Tibial artery (tissue), 4 donors: ENCODE measurements around the gene AZGP1.
A peak's percentile ranks its signal among the peaks of the same experiment; 100 is the strongest.
"Not testable (repeated sequence)": the region's sequence is repeated elsewhere in the genome, so short reads cannot be mapped to it uniquely, and the experiment has no call there.

Experiments
- DNase-seq, 2 donors: peaks; one replicate each; pipeline ENCODE4 v3.0.0-alpha.2; 2019
- H3K27ac ChIP-seq, 2 donors: fragments of 200-600 bp; sonication (generic) in 1 of 2; 1 replicate in 1 of 2; 2 replicates in 1 of 2; pipeline ENCODE4 v1.5.1; 2018 to 2019; ENCODE audit warnings: mild to moderate bottlenecking in 1 of 2
- H3K27me3 ChIP-seq, 2 donors: fragments of 200-600 bp; sonication (generic) in 1 of 2; one replicate each; pipeline versions ENCODE4 v1.5.1 to v1.6.0; 2016 to 2019
- H3K36me3 ChIP-seq, 3 donors: fragments of 200-600 bp; sonication (generic) in 2 of 3; one replicate each; pipeline ENCODE4 v1.5.1; 2016 to 2019; ENCODE audit warnings: mild to moderate bottlenecking in 2 of 3
- H3K4me1 ChIP-seq, 4 donors: fragments of 200-600 bp; sonication (generic) in 2 of 4; 1 replicate in 3 of 4; 2 replicates in 1 of 4; pipeline ENCODE4 v1.5.1; 2016 to 2019
- H3K4me3 ChIP-seq, 2 donors: fragments of 200-600 bp; sonication (generic) in 1 of 2; 1 replicate in 1 of 2; 2 replicates in 1 of 2; pipeline ENCODE4 v1.5.1; 2018 to 2019; ENCODE audit warnings: mild to moderate bottlenecking in 2 of 2
- H3K9me3 ChIP-seq, 3 donors: fragments of 200-600 bp; sonication (generic) in 1 of 3; one replicate each; pipeline ENCODE4 v1.5.1; 2016 to 2019
- CTCF ChIP-seq, 2 experiments: fragments of 200-600 bp in 1 of 2; fragments of 450-650 bp in 1 of 2; IDR thresholded peaks; one replicate each; pipeline ENCODE4 v1.5.1; 2017 to 2019; ENCODE audit warnings: antibody characterized with exemption in 2 of 2, mild to moderate bottlenecking in 1 of 2, moderate library complexity in 1 of 2
- intact Hi-C: fragments of 100-400 bp; cut with DNase I; formaldehyde crosslinking; loops from one replicate; pipeline ENCODE4 v1.15.0; 2023; ENCODE audit warnings: low total_unique reads

Gene AZGP1

DNA sequence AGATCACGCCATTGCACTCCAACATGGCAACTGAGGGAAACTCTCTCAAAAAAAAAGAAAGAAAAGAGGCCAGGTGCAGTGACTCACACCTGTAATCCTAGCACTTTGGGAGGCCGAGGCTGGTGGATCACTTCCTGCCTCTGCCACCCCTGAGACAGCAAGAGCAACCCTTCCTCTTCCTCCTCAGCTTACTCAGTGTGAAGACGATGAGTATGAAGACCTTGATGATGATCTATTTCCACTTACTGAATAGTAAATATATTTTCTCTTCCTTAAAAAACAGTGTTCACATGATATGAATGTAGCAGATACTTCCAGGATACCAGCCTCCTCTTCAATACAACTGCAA lies 37.5 kb upstream of the AZGP1 start:
- intact Hi-C loops = loop anchor here (5.0 to 10.0 kb wide), 3 partner anchors 34 to 411 kb away; partner anchors contain the start of genes COPS6, MEPCE, ZCWPW1 and ZNF3
- H3K27ac ChIP-seq = no peak overlapping the region
- H3K4me1 ChIP-seq = peaks cover 0 to 21% (median 21%) of the 10 kb centered on the region in 4 donors

GRCh38 chr7:100012385-100013327 lies 36.8 kb upstream of the AZGP1 start:
- intact Hi-C loops = loop anchor here (5.0 to 10.0 kb wide), 3 partner anchors 35 to 412 kb away; partner anchors contain the start of genes COPS6, MEPCE, ZCWPW1 and ZNF3
- peaks cover 0 to 21% (median 18%) of the 10 kb centered on the region in 4 donors for H3K4me1 ChIP-seq
- not testable (repeated sequence) for DNase-seq, H3K4me3 ChIP-seq, H3K27me3 ChIP-seq, H3K36me3 ChIP-seq, H3K9me3 ChIP-seq, H3K27ac ChIP-seq

More for the DNA sequence above, 37.5 kb upstream of the AZGP1 start:
- Histone ChIP-seq H3K36me3 (no peaks in the 10 kb centered on the region), H3K4me3 (no peak overlapping the region), H3K27me3 (no peaks in the 10 kb centered on the region), H3K9me3 (no peaks in the 10 kb centered on the region)
- peak in 1 of 2 donors; percentile 11 for DNase-seq
- TF ChIP-seq CTCF (IDR thresholded peaks at IDR 0.05) = no peak

DNA sequence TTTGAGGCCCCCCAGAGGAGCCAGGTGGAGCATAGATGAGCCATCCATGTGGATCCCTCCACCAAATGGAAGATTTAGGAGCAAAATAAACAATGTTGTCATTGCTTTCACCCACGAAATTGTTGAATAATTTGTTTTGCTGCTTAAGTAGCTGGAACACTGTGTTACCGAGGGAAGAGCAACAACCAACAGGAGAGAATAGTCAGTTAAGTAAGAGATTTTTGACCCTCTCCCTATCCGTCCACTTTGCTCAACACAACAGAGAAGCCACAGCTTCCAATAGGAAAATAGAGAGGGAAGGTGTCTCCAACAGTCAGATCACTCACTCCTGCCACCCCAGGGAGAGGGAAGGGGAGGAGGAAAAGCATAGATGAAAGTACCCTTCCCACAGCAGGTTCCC lies 35.7 kb upstream of the AZGP1 start:
- no peak for TF ChIP-seq CTCF (IDR thresholded peaks at IDR 0.05)
- H3K27ac ChIP-seq = no peak overlapping the region

DNA sequence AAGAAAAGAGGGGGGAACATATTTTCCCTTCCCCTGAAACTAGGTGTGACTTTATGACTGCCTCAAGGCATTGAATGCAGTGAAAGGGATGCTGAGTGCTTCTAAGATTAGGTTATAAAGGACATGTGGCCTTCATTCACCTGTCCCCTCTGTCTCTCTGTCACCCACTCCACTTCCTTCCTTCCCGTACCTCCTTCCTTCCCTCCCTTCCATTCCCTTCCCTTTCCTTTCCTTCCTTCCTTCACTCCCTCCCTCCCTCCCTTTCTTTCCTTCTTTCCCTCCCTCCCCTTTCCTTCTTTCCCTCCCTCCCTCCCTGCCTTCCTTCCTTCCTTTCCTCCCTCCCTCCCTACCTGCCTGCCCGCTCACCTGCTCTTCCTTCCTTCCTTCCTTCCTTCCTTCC lies 35.1 kb upstream of the AZGP1 start:
- no peak for DNase-seq
- Histone ChIP-seq H3K27me3 (no peaks in the 10 kb centered on the region), H3K36me3 (no peaks in the 10 kb centered on the region), H3K4me1 (peaks cover 0 to 5% (median 4%) of the 10 kb centered on the region in 4 donors), H3K27ac (no peak overlapping the region), H3K9me3 (no peaks in the 10 kb centered on the region), H3K4me3 (no peak overlapping the region)
- intact Hi-C loops = loop anchor here (5.0 to 10.0 kb wide), 3 partner anchors 36 to 414 kb away; partner anchors contain the start of genes COPS6, MEPCE, ZCWPW1 and ZNF3
- TF ChIP-seq CTCF (IDR thresholded peaks at IDR 0.05) = no peak

More for the DNA sequence above, 35.7 kb upstream of the AZGP1 start:
- no peak for DNase-seq
- H3K4me3 ChIP-seq = no peak overlapping the region
- no peaks in the 10 kb centered on the region for H3K27me3 ChIP-seq
- no peaks in the 10 kb centered on the region for H3K36me3 ChIP-seq
- H3K9me3 ChIP-seq = no peaks in the 10 kb centered on the region
- peaks cover 0 to 9% (median 7%) of the 10 kb centered on the region in 4 donors for H3K4me1 ChIP-seq
- intact Hi-C loops = loop anchor here (5.0 to 10.0 kb wide), 3 partner anchors 36 to 413 kb away; partner anchors contain the start of genes COPS6, MEPCE, ZCWPW1 and ZNF3

- H3K4me3 ChIP-seq, H3K9me3 ChIP-seq, H3K4me1 ChIP-seq, H3K27me3 ChIP-seq, H3K27ac ChIP-seq, DNase-seq, H3K36me3 ChIP-seq: not testable (repeated sequence)
- intact Hi-C loops = loop anchor here (5.0 to 10.0 kb wide), 3 partner anchors 37 to 415 kb away; partner anchors contain the start of genes COPS6, MEPCE, ZCWPW1 and ZNF3
Measured at GRCh38 chr7:100009952-100010351, 34.1 kb upstream of the AZGP1 start.

- Histone ChIP-seq H3K27ac (no peak overlapping the region), H3K27me3 (no peaks in the 10 kb centered on the region), H3K36me3 (no peaks in the 10 kb centered on the region), H3K9me3 (no peaks in the 10 kb centered on the region), H3K4me1 (peaks cover 0 to 4% (median 0%) of the 10 kb centered on the region in 4 donors), H3K4me3 (no peak overlapping the region)
- DNase-seq = no peak
- no peak for TF ChIP-seq CTCF (IDR thresholded peaks at IDR 0.05)
- intact Hi-C loops = no loop called here
Measured at GRCh38 chr7:100008525-100008924, 32.7 kb upstream of the AZGP1 start.
